Trophoblast cell (in vitro differentiated cells and primary cell): ENCODE results near the gene SACS.

ENCODE experiments used
- DNase-seq, 2 donors: peaks; one replicate each; pipeline ENCODE4 v3.0.0-alpha.2; 2016
- H2AFZ ChIP-seq: 2 replicates; pipeline ENCODE4 v1.6.1; 2013; ENCODE audit warnings: low read length, moderate library complexity, mild to moderate bottlenecking; ENCODE audit not compliant: insufficient read depth, poor library complexity
- H2AK5ac ChIP-seq: 2 replicates; pipeline ENCODE4 v1.6.1; 2013; ENCODE audit warnings: mild to moderate bottlenecking, low read length
- H2BK120ac ChIP-seq: 2 replicates; pipeline ENCODE4 v1.6.1; 2013; ENCODE audit warnings: low read length, mild to moderate bottlenecking, moderate library complexity; ENCODE audit not compliant: insufficient read depth, poor library complexity
- H2BK12ac ChIP-seq: 2 replicates; pipeline ENCODE4 v1.6.1; 2013; ENCODE audit warnings: mild to moderate bottlenecking, low read length, moderate library complexity
- H2BK5ac ChIP-seq: 2 replicates; pipeline ENCODE4 v1.6.1; 2013; ENCODE audit warnings: low read length, low read depth, moderate library complexity, mild to moderate bottlenecking; ENCODE audit not compliant: poor library complexity
- H3K14ac ChIP-seq: 2 replicates; pipeline ENCODE4 v1.6.1; 2013; ENCODE audit warnings: mild to moderate bottlenecking, low read length
- H3K18ac ChIP-seq: 2 replicates; pipeline ENCODE4 v1.6.1; 2013; ENCODE audit warnings: mild to moderate bottlenecking, low read length
- H3K23ac ChIP-seq: 2 replicates; pipeline ENCODE4 v1.6.1; 2013; ENCODE audit warnings: low read length
- H3K27ac ChIP-seq: 2 replicates; pipeline ENCODE4 v1.5.1; 2013; ENCODE audit warnings: low read depth, mild to moderate bottlenecking, inconsistent platforms, low read length, moderate library complexity
- H3K27me3 ChIP-seq: 2 replicates; pipeline ENCODE4 v1.6.1; 2013; ENCODE audit warnings: inconsistent platforms, mild to moderate bottlenecking, low read length, moderate library complexity; ENCODE audit not compliant: insufficient read depth
- H3K36me3 ChIP-seq, 2 experiments: 1 replicate in 1 of 2; 2 replicates in 1 of 2; pipeline ENCODE4 v1.6.1; 2013; ENCODE audit warnings: low read length in 2 of 2, mild to moderate bottlenecking in 2 of 2, moderate library complexity in 1 of 2; ENCODE audit not compliant: insufficient read depth in 2 of 2, control insufficient read depth in 1 of 2
- H3K4ac ChIP-seq: 2 replicates; pipeline ENCODE4 v1.6.1; 2013; ENCODE audit warnings: low read depth, mild to moderate bottlenecking, low read length, moderate library complexity
- H3K4me1 ChIP-seq, 2 experiments: 1 replicate in 1 of 2; 2 replicates in 1 of 2; pipeline ENCODE4 v1.6.1; 2013; ENCODE audit warnings: low read length in 2 of 2, mild to moderate bottlenecking in 2 of 2, moderate library complexity in 1 of 2; ENCODE audit not compliant: insufficient read depth in 2 of 2, control insufficient read depth in 1 of 2
- H3K4me2 ChIP-seq: 2 replicates; pipeline ENCODE4 v1.6.1; 2013; ENCODE audit warnings: inconsistent platforms, mild to moderate bottlenecking, low read length, moderate library complexity
- H3K4me3 ChIP-seq: 2 replicates; pipeline ENCODE4 v1.5.1; 2013; ENCODE audit warnings: mild to moderate bottlenecking, low read depth, low read length, inconsistent platforms
- H3K79me1 ChIP-seq: one replicate; pipeline ENCODE4 v1.6.1; 2013; ENCODE audit warnings: low read length
- H3K79me2 ChIP-seq: 2 replicates; pipeline ENCODE4 v1.6.1; 2013; ENCODE audit warnings: low read length, mild to moderate bottlenecking; ENCODE audit not compliant: control insufficient read depth, insufficient read depth, poor library complexity
- H3K9ac ChIP-seq: 2 replicates; pipeline ENCODE4 v1.6.1; 2013; ENCODE audit warnings: mild to moderate bottlenecking, low read length
- H3K9me3 ChIP-seq: 2 replicates; pipeline ENCODE4 v1.6.1; 2013; ENCODE audit warnings: low read depth, mild to moderate bottlenecking, control low read depth, inconsistent platforms, low read length; ENCODE audit not compliant: insufficient read depth
- H4K12ac ChIP-seq: 2 replicates; pipeline ENCODE4 v1.6.1; 2013; ENCODE audit warnings: low read depth, mild to moderate bottlenecking, low read length, moderate library complexity
- H4K8ac ChIP-seq: 2 replicates; pipeline ENCODE4 v1.6.1; 2013; ENCODE audit warnings: low read depth, mild to moderate bottlenecking, low read length, moderate library complexity
- H4K91ac ChIP-seq: one replicate; pipeline ENCODE4 v1.6.1; 2013; ENCODE audit warnings: low read depth, mild to moderate bottlenecking, low read length, moderate library complexity
- WGBS: extraction: QIAGEN DNeasy Blood & Tissue Kit; methylation state at CpG from one replicate; pipeline ENCODE4 v1.1.7; 2013; ENCODE audit warnings: missing lambda C conversion rate; ENCODE audit not compliant: insufficient read length, insufficient coverage; ENCODE audit errors: extremely low coverage; 5-methylcytosine and 5-hydroxymethylcytosine counted together

Gene SACS

GRCh38 chr13:23430664-23431063 lies 2.8 kb downstream of the SACS start:
- Histone ChIP-seq H2BK12ac (no peak overlapping the region), H3K27ac (no peak overlapping the region), H3K9me3 (no peaks in the 10 kb centered on the region), H3K36me3 (no peaks in the 10 kb centered on the region), H3K4me3 (no peak overlapping the region), H2BK5ac (no peak overlapping the region), H2AK5ac (no peak overlapping the region), H3K23ac (no peak overlapping the region), H3K9ac (no peak overlapping the region), H3K14ac (no peak overlapping the region), H3K4ac (no peak overlapping the region), H2BK120ac (no peak overlapping the region), H4K12ac (no peak overlapping the region), H4K91ac (no peak overlapping the region), H3K79me1 (no peaks in the 10 kb centered on the region), H3K4me2 (no peak overlapping the region), H3K4me1 (peaks cover 0 to 2% of the 10 kb centered on the region in 2 experiments), H2AFZ (no peak overlapping the region), H4K8ac (no peak overlapping the region), H3K18ac (no peak overlapping the region), H3K27me3 (no peaks in the 10 kb centered on the region), H3K79me2 (no peaks in the 10 kb centered on the region)
- no peak for DNase-seq
- no CpG with 5 or more reads among the region's 5 CpGs for WGBS

DNA sequence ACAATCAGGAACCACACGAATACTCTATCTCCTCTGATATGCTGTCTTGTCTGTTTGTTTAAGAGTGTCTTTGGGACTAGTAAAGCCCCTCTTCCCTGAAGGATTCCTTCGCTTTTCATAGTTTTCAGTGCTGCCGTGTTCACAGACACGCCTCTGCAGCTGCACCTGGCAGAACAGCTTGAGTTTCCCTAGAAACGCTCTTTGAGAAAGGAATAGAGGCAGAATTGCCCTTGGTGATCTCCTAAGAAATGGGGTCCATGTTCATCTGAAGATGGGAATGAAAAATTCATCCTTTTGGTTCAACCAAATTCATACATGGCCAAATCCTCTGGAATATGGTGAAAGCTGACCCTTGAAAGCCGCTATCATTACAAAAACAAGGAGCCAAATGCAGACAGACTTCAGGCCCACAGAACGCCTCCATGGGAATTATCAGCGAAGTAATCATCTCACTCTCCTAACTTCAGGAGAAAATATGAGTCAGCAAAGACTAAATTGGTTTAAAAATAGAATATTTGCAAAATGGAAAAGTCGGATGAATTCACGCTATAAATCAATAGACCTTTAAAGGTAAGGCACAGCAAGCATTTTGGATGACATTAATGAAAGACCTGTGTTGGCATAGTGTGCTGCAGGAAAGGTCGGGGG lies 5.5 kb downstream of the SACS start:
- no peak overlapping the region for H3K4me3 ChIP-seq
- no CpG with 5 or more reads among the region's 11 CpGs for WGBS

GRCh38 chr13:23427342-23427843 lies 6.1 kb downstream of the SACS start:
- Histone ChIP-seq H3K79me1 (no peaks in the 10 kb centered on the region), H3K4ac (no peak overlapping the region)

More for the DNA sequence above, 5.5 kb downstream of the SACS start:
- Histone ChIP-seq H3K4me1 (peaks cover 0 to 2% of the 10 kb centered on the region in 2 experiments), H2AFZ (no peak overlapping the region), H3K23ac (no peak overlapping the region), H3K4ac (no peak overlapping the region), H3K27ac (no peak overlapping the region), H4K91ac (no peak overlapping the region), H3K18ac (no peak overlapping the region), H2BK120ac (no peak overlapping the region), H3K9ac (no peak overlapping the region), H3K27me3 (no peaks in the 10 kb centered on the region), H3K79me2 (no peaks in the 10 kb centered on the region), H2AK5ac (no peak overlapping the region), H3K79me1 (no peaks in the 10 kb centered on the region), H3K9me3 (no peaks in the 10 kb centered on the region), H2BK5ac (no peak overlapping the region), H2BK12ac (no peak overlapping the region), H4K8ac (no peak overlapping the region), H3K4me2 (no peak overlapping the region), H4K12ac (no peak overlapping the region), H3K36me3 (no peaks in the 10 kb centered on the region), H3K14ac (no peak overlapping the region)
- peak in 1 of 2 donors; percentile 9 for DNase-seq

DNA sequence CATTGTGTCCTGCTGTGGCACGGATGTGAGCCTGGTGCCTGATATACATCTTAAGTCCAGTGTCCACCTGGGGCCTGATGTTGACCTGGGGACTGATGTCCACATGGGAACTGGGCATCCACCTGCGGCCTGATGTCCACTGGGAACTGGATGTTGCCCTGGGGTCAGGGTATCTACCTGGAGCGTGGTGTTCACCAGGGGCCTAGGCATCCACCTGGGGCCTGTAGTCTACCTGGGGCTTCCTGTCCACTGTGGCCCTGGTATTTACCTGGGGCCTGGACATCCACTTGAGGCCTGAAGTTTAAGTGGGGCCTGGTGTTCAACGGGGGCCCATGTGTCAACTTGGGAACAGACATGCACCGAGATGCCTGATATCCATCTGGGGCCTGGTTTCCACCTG lies 11.9 kb downstream of the SACS start:
- Histone ChIP-seq H2BK12ac (no peak overlapping the region), H4K91ac (no peak overlapping the region), H3K4me3 (no peak overlapping the region), H3K4me2 (no peak overlapping the region), H2AFZ (no peak overlapping the region), H3K79me2 (no peaks in the 10 kb centered on the region), H3K14ac (no peak overlapping the region), H2BK120ac (no peak overlapping the region), H3K9me3 (no peaks in the 10 kb centered on the region), H3K27ac (no peak overlapping the region), H3K36me3 (peaks cover 0 to 7% of the 10 kb centered on the region in 2 experiments), H3K4me1 (no peaks in the 10 kb centered on the region), H2AK5ac (no peak overlapping the region), H3K27me3 (no peaks in the 10 kb centered on the region), H3K18ac (no peak overlapping the region), H3K4ac (no peak overlapping the region), H3K23ac (no peak overlapping the region), H3K79me1 (no peaks in the 10 kb centered on the region), H3K9ac (peak overlapping the region; percentile 1), H4K8ac (no peak overlapping the region), H4K12ac (no peak overlapping the region), H2BK5ac (no peak overlapping the region)
- WGBS, result no CpG with 5 or more reads among the region's 5 CpGs
- DNase-seq, result no peak

More at GRCh38 chr13:23427342-23427843, 6.1 kb downstream of the SACS start:
- no peaks in the 10 kb centered on the region for H3K79me2 ChIP-seq
- H3K4me3 ChIP-seq, result no peak overlapping the region
- no peaks in the 10 kb centered on the region for H3K36me3 ChIP-seq
- H3K9me3 ChIP-seq, result no peaks in the 10 kb centered on the region
- H2BK5ac ChIP-seq, result no peak overlapping the region
- H3K14ac ChIP-seq, result no peak overlapping the region
- H3K18ac ChIP-seq, result no peak overlapping the region
- H3K27ac ChIP-seq, result no peak overlapping the region
- no peak overlapping the region for H2BK120ac ChIP-seq
- peak in 1 of 2 donors; percentile 29 for DNase-seq
- H4K12ac ChIP-seq, result no peak overlapping the region
- H3K4me2 ChIP-seq, result no peak overlapping the region
- no peak overlapping the region for H2BK12ac ChIP-seq
- H2AK5ac ChIP-seq, result no peak overlapping the region
- no peak overlapping the region for H3K9ac ChIP-seq
- H3K23ac ChIP-seq, result no peak overlapping the region
- H4K91ac ChIP-seq, result no peak overlapping the region
- H4K8ac ChIP-seq, result no peak overlapping the region
- no peak overlapping the region for H2AFZ ChIP-seq
- H3K27me3 ChIP-seq, result no peaks in the 10 kb centered on the region
- WGBS, result no CpG with 5 or more reads among the region's 7 CpGs
- H3K4me1 ChIP-seq, result peaks cover 0 to 2% of the 10 kb centered on the region in 2 experiments
